Measurements from ENCODE around the gene MMP10.

Gene MMP10

DNA sequence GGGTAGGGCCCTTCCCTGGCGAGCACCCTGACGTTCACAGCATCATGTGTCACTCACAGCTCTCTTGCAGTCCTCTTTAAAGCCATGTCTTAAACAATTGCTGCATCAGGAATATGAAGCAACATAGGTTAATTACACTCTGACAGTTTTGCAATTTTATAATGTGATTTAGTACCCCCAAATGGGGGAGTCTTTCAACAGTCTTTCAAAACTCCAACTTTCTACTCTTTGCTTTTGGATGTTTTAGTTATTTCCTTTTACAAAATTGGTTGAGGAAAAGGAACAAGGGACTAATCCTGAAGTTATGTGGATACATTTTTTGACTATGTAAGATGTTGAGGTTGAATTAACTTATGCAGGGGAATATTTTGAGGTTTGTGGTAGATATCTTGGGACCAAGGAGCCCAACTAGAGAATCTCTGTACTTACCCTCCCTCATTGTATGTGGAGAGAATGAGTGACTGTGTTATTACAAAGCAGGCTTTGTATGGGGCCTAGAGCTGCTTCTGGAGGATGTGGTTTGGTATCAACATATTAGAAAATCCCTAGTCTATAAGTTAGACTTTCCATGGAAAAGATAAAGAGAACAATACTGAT lies 55.4 kb downstream of the MMP10 start, which contains the start of gene MMP8:
Gene MMP8, minus strand, starts transcription at position 51 of the 597 bp plus-strand sequence. CDS start 99 bp downstream, outside the sequence.
- no peaks in the 10 kb centered on the region for H3K36me3 ChIP-seq (ENCODE audit: control insufficient read depth in 2 of 2, insufficient read depth in 2 of 2, low read length in 2 of 2)
- H3K27ac ChIP-seq (ENCODE audit: low read length), result no peak within 1 kb of the TSS
- no peaks in the 10 kb centered on the region for H3K4me1 ChIP-seq (ENCODE audit: control insufficient read depth, insufficient read depth, low read length)
- peaks cover 0 to 2% of the 10 kb centered on the region in 2 donors for H3K9me3 ChIP-seq (ENCODE audit: control insufficient read depth in 2 of 2, low read length in 2 of 2)
- H3K9ac ChIP-seq (ENCODE audit: low read length in 2 of 2), result no peak within 1 kb of the TSS
- H3K4me3 ChIP-seq (ENCODE audit: low read length in 2 of 2), result no peak within 1 kb of the TSS
- no peaks in the 10 kb centered on the region for H3K27me3 ChIP-seq (ENCODE audit: control insufficient read depth in 1 of 2, insufficient read depth in 2 of 2, low read length in 2 of 2)

DNA sequence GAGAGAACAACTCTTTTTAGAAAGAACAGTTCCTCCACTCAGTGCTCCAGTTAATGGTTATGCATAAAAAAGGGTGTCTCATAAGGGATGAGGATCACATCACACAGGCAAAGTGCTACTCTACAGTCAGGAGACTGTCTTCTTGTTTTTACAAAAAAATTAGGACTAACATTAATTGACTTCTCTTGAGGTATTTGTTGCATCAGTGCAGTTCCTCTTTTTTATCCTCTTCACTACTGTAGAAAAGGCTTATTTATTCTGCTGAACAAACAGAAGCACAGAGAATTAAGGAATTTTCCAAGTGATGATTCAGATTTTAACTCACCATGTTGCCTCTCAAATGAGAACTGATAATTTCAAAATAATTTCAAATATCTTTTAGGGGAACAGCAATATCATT lies 57.6 kb downstream of the MMP10 start:
- peaks cover 0 to 2% of the 10 kb centered on the region in 2 donors for H3K9me3 ChIP-seq (ENCODE audit: control insufficient read depth in 2 of 2, low read length in 2 of 2)
- H3K4me1 ChIP-seq (ENCODE audit: control insufficient read depth, insufficient read depth, low read length), result no peaks in the 10 kb centered on the region
- no peak overlapping the region for H3K4me3 ChIP-seq (ENCODE audit: low read length in 2 of 2)
- H3K9ac ChIP-seq (ENCODE audit: low read length in 2 of 2), result no peak overlapping the region
- H3K27me3 ChIP-seq (ENCODE audit: control insufficient read depth in 1 of 2, insufficient read depth in 2 of 2, low read length in 2 of 2), result no peaks in the 10 kb centered on the region
- no peaks in the 10 kb centered on the region for H3K36me3 ChIP-seq (ENCODE audit: control insufficient read depth in 2 of 2, insufficient read depth in 2 of 2, low read length in 2 of 2)
- no peak overlapping the region for H3K27ac ChIP-seq (ENCODE audit: low read length)

Measured in stomach smooth muscle (tissue), 2 donors.